ENCODE results near the gene EYA4.

EYA4 gene

DNA sequence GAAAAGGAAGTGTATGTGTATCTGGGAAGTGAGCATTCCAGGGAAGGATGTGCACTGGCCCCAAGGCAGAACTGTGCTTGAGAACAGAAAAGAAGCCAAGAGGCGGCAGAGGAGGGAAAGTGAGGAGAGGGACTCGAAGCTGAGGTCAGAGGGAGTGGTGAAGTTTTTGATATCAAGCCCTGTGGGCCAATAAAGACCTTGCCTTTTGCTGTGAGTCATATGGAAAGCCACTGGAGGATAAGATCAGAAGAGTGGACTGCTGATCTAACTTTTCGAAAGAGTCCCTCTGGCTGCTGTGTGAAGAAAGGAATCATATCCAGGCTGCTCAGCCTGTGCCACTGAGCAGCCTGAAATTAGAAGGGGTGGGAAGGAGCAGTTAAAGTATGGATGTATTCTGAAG lies 99.4 kb downstream of the EYA4 start:
- in situ Hi-C loops (cut with MboI; ENCODE audit: low sequenced_read_pairs): no loop called here

DNA sequence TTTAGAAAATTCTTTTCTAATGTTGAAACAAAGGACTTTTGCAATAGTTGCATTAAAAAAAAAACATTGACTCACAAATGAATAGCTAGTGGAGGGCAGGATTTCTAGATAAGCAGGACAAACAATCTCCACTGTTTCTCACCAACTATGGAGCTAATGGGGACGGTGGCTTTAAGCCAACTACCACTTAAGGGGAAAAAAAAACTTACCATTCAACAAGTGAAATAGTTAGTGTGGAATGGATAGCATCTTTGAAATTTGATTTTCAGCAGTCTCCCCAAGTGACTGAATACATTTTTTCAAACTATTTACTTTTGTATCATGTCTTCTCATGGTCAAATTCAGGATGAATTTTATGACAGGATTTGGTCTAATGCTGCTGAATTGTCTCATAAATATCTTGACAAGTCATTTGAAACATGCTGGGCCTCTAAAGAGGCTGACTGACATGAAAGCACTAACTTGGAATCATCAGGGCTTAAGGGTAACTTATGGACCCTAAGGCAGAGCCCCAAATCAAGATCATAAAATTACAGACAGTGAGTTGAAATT lies 100.5 kb downstream of the EYA4 start:
- in situ Hi-C loops (cut with MboI; ENCODE audit: low sequenced_read_pairs): no loop called here

- in situ Hi-C loops (cut with MboI; ENCODE audit: low sequenced_read_pairs): no loop called here
These were observed 102.1 kb downstream of the EYA4 start for GRCh38 chr6:133343220-133343619.

DNA sequence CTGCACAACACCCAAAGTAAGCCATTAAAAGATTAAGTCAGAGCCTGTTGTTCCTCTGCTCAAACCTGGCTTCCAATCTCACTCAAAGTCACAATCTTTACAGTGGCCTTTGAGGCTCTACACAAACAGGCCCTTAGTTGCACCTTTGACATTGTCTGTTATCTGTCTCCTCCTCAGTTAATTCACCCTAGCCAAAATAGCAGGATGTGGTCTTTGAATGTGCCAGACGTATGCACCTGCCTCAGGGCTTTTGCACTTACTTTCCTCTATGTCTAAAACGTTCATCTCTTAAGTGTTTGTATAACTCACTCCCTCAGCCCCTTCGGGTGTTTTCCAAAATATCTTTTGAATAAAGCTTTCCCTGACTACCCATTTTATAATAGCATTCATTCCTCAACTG lies 107.7 kb downstream of the EYA4 start:
- in situ Hi-C loops (cut with MboI; ENCODE audit: low sequenced_read_pairs): no loop called here

- in situ Hi-C loops (cut with MboI; ENCODE audit: low sequenced_read_pairs): no loop called here
These were observed 109.8 kb downstream of the EYA4 start for GRCh38 chr6:133350928-133351327.

DNA sequence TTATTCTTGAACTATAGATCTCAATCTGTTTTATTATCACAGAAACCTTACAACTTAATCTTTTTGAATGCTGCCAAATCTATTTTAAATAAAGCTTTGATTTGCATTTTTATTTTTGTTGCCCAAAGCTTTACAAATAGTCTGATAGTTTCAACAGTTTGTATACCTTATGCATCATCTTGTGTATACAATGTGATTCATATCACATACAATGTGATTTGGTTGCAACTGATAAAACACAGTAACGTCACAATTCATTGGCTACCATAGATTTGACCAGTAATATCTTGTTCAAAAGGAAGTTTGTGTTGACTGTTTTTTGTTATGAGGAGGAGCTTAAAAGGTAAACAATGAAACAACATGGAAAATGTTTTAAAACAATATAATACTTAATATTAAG lies 110.9 kb downstream of the EYA4 start:
- in situ Hi-C loops (cut with MboI; ENCODE audit: low sequenced_read_pairs): no loop called here

DNA sequence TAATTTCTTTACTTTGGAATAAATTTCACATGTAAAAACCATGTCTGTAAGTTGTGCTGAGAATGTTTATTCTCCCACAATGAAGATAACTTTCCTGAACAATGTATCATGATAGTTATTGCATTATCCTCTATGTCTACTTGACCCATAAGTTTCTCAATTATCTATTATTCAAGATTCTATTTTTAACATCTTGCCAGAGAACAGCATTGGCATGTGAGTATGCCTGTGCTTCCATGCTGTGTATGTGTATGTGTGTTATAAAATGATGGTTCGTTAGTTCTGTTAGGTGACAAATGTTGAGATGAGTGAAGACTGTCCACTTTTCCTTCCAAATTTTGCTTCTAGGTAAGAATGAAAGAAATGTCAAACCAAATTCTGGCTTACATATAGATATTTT lies 111.9 kb downstream of the EYA4 start:
- in situ Hi-C loops (cut with MboI; ENCODE audit: low sequenced_read_pairs): no loop called here

GRCh38 chr6:133355922-133356321 lies 114.8 kb downstream of the EYA4 start:
- in situ Hi-C loops (cut with MboI; ENCODE audit: low sequenced_read_pairs): no loop called here

DNA sequence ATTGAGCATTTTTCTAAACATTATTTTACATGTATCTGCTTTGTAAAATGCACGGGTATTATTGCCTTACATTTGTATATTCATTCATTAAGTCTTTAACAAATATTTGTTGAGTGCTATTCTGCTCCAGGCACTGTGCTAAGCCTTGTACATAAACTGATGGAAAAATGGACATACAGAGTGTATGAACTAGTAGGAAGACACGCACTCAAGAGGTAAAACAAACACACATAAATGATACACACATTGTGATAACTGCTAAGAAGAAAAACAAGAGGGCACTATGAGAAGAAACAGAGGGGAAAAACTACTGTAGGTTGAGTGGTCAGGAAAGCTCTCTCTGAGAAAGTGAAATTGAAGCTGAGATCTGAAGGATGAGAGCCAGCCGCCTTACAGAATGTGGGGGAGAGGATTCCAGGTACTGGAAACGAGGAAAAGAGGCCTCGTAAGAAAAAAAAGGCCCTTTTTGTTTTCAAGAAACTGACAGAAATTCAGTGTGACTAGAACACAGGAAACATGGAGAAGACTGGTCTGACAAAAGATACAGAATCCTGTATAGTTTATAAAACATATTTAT lies 117.5 kb downstream of the EYA4 start:
- in situ Hi-C loops (cut with MboI; ENCODE audit: low sequenced_read_pairs): no loop called here

- in situ Hi-C loops (cut with MboI; ENCODE audit: low sequenced_read_pairs): no loop called here
These were observed 118.1 kb downstream of the EYA4 start for GRCh38 chr6:133359256-133359655.

DNA sequence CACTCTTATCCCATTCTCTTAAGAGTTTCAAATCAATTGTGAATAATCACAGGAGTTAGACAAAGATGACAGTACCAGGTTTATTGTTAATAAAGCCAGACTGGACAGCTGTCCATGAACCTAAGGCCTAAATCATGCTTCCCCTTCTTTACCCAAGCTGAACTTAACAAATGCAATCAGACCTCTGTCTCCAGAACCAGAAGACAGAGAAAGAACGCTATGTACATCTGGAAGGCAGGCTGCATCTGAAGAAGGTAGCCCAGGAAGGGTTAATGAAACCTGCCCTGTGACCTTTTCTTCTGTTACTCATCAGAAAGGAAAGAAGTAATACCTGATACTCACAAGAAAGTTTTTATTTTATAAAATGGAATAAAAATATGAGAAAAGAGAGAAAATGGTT lies 118.6 kb downstream of the EYA4 start:
- in situ Hi-C loops (cut with MboI; ENCODE audit: low sequenced_read_pairs): no loop called here

- in situ Hi-C loops (cut with MboI; ENCODE audit: low sequenced_read_pairs): no loop called here
These were observed 119.0 kb downstream of the EYA4 start for GRCh38 chr6:133360194-133360593.

DNA sequence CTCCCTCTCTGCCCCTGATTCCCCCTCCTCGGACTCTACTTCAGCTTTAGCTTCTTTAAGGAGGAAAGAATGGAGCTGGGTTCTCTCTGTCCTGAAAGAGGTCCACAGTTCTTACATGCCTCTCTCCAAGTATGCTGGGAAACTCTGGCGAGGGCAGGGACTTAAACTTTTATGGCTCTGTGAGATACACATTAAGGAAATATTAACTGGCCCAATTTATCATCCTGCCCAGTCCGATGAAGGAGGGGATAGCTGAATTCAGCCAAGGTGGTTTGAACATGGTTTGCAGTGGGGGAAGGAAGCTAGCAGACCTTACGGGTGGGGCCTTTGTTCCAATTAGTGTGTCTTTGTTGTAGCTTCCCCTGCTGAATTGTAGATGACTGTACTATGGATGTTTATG lies 121.7 kb downstream of the EYA4 start:
- in situ Hi-C loops (cut with MboI; ENCODE audit: low sequenced_read_pairs): no loop called here

GRCh38 chr6:133368664-133369063 lies 127.5 kb downstream of the EYA4 start:
- in situ Hi-C loops (cut with MboI; ENCODE audit: low sequenced_read_pairs): no loop called here

GRCh38 chr6:133369773-133370272 lies 128.7 kb downstream of the EYA4 start:
- in situ Hi-C loops (cut with MboI; ENCODE audit: low sequenced_read_pairs): no loop called here

DNA sequence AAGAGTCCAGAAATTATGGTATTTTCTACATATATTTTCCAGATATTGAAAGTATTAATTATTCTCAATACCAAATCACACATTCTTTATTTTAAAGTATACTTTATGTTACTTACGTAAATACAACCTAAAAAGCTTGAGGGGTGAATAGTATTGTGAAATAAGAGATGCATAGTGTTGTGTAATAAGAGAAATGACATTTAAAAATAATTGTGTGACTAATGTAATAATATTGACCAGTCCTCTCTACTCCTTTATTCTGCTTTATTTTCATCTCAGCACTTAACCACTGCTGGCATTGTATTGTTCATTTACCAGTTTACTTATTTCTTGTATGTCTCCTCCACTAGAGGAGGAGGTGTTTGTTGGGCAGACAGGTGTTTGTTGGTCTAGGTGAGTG lies 135.6 kb downstream of the EYA4 start:
- in situ Hi-C loops (cut with MboI; ENCODE audit: low sequenced_read_pairs): no loop called here

- in situ Hi-C loops (cut with MboI; ENCODE audit: low sequenced_read_pairs): no loop called here
These were observed 136.1 kb downstream of the EYA4 start for GRCh38 chr6:133377219-133377618.

DNA sequence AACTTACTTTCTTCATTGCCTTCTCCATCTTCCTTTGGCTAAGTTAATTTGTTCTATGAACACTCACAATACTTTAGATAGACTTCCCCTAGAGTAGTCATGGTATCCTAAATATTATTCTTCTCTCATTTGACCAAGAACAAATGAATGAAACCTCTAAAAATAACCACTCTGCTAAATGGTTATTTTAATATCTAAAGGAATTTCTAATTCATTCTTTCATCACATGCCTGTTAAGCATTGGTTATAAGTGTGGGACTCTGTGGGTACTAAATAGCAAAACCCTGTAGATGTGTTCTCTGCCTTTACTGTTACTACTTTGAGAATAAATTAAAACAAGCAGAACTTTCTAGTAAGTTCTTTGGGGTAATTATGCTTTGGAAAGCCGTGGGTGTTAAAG lies 138.9 kb downstream of the EYA4 start:
- in situ Hi-C loops (cut with MboI; ENCODE audit: low sequenced_read_pairs): no loop called here

- in situ Hi-C loops (cut with MboI; ENCODE audit: low sequenced_read_pairs): no loop called here
These were observed 139.6 kb downstream of the EYA4 start for GRCh38 chr6:133380723-133381122.

GRCh38 chr6:133388731-133389130 lies 147.6 kb downstream of the EYA4 start:
- in situ Hi-C loops (cut with MboI; ENCODE audit: low sequenced_read_pairs): no loop called here

DNA sequence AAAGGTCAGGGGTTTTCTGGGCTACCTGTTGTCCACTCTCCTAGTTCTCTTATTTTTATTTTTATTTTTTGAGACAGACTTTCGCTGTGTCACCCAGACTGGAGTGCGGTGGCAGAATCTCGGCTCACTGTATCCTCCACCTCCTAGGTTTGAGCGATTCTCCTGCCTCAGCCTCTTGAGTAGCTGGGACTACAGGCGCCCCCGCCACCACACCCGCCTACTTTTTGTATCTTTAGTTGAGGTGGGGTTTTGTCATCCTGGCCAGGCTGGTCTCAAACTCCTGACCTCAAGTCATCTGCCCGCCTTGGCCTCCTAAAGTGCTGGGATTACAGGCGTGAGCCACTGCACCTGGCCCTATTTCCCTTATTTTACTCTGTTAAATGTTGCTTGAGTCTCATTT lies 149.0 kb downstream of the EYA4 start:
- in situ Hi-C loops (cut with MboI; ENCODE audit: low sequenced_read_pairs): no loop called here

DNA sequence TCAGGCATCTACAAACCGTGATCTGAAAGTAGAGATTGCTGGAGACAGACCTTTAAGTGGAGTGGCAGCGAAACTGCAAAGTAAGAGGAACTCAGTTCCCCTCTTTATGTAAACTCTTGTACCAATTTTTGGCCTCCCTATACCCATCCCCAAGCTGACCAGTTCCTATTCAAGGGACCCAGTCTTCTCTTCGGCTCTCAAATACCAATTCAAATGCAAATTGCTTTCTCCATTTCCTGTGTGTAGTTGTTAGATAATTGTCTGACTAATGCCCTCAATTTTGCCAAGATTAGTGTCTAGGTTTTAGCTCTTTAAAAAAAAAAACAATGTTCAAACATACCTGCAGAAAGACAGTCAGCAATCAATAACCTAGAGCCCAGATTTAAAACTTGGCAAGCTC lies 150.9 kb downstream of the EYA4 start:
- in situ Hi-C loops (cut with MboI; ENCODE audit: low sequenced_read_pairs): no loop called here

DNA sequence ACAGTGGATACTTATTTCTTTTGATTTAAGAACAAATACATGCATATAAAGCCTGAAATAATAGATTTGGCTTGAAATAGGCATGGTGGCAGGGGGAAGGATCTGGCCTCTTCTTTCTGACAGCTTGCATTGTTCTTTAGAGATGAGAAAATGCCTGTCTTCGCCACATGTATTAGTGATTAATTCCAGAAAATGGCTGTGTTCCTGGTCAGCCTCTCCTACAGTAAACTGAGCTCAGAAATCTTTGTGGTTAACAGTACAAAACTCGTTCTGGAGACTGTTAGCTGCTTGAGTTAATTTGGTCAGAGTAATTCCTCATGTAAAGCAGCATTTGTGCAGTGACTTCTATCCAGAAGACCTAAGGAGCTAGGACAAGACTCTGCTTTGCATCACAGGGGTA lies 151.5 kb downstream of the EYA4 start:
- in situ Hi-C loops (cut with MboI; ENCODE audit: low sequenced_read_pairs): no loop called here

All from HL-60/S4 (cell line).